Fibroblast of skin of abdomen (primary cell): ENCODE data around the gene SCGB1C2.

Experiments used
- DNase-seq: peaks from one replicate; pipeline ENCODE4 v3.0.0-alpha.2; 2013

SCGB1C2 gene

DNA sequence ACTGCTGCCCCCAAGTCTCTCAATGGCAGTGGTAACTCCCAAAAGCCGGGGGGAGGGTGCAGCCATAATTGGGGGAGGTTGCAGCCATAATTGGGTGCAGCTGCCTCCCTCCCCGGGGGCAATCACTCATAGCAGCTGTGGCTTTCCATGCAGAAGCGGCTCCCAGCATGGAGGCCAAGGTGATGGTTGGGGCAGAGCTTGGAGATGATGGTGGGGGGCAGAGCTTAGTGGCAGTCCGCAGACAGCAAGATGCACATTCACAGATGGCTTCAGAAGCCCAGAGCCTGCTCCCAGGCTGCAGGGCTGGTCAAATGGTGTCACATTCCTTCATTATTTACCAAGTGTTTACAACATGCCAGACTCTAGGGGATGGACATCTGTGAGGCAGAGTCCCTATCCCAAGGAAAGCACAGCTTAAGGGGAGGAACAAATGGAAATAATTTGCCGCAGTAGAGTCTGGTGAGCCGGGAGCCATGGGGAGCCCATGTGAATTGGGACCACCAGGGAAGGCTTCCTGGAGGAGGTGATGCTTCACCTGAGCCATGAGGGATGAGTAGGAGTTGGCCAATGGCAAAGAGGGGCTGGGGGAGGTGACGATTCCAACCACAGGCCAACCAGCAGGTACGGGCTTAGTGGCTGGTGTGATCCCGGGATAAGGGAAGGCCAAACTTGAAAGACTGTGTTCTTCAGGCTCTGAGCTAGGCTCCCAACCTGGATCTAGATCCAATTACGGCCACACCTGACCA is 36.0 kb downstream of the SCGB1C2 start:
- DNase-seq: no peak

DNA sequence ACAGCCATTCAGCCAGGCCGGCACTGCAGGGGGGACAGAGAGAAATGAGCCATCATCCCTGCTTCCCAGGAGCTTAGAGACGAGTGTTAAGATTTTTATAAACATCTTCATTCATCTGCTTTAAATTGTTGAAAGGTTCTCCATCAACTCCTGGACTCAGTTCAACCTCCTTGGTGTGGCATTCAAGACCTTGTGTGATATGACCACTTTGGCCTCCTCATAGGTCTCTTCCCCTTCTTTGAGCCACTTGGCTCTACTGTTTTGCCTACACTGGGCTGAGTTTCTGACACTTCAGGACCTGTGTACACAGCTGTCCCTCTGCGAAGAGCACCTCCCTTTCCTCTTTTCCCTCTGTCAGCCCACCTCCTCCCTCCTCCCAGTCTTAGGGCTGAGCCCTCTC is 39.8 kb downstream of the SCGB1C2 start:
- no peak for DNase-seq

DNA sequence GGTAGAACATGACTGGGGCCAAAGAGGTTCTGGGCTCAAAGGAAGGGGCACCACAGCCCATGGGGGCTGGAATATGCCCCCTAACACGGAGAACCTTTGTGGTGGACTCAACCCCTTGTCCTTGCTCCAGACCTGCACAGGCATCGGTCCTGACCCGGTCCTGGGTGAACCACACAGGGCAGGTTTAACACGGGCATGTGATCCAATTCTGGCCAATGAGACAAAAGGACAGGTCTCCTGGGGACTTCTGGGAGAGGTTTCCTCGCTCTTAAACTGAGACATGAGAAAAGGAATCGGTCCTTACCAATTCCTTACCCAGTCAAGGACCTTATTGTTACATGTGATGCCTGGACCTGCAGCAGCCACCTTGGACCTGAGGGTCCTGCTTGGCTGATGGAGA is 40.4 kb downstream of the SCGB1C2 start:
- no peak for DNase-seq

DNA sequence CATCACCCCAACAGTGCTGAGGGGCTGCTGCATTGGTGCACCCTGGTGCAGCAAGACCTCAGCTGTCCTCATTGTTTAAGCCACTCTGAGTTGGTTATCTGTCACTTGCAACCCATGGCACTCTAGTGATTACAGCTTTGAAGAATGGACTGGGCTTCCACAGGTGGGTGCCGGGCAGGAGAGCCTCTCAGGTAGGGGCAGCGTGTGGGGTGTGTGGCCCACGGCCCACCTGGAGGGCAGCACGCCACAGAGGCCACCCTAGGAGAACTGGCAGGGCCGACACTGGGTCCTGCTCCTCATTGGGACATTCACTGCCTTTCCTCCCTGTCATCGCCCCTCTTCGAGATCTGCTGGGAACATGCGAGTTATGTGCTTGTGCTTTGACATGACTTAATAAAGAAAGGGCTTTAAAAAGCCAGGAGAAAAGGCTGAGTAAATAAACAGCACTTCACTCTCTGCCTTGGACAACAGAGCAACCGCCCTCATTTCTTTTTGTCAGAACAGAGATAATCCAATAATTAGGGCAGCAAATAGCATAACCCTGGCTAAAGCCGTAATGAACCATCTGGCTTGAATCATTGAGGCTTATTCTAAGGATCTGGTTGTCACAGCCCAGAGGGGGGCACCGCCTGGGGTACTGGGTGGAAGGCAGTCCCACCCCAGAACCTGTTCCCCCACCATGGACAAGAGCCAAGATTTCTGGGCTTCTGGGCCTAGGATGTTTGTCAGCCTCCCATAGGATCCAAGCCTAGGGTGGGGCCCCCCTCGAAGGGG is 41.1 kb downstream of the SCGB1C2 start:
- no peak for DNase-seq

DNA sequence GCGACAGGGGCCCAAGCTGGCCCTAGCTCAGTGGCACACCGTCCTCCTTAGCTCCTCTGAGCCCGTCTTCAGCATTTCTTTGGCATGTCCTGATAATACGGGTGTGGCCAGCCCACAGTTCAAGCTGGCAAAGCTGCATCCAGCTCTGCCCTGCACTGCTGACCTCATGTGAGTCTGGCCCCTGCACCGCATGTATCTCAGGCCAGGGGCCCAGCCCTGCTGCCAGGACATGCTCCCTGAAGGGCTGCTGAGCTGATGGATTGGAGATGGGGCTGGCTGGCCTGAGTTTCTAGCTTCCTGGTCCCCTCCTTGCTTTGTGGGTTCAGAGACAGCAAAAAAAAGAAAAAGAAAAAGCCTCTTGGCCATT is 41.7 kb downstream of the SCGB1C2 start:
- no peak for DNase-seq

DNA sequence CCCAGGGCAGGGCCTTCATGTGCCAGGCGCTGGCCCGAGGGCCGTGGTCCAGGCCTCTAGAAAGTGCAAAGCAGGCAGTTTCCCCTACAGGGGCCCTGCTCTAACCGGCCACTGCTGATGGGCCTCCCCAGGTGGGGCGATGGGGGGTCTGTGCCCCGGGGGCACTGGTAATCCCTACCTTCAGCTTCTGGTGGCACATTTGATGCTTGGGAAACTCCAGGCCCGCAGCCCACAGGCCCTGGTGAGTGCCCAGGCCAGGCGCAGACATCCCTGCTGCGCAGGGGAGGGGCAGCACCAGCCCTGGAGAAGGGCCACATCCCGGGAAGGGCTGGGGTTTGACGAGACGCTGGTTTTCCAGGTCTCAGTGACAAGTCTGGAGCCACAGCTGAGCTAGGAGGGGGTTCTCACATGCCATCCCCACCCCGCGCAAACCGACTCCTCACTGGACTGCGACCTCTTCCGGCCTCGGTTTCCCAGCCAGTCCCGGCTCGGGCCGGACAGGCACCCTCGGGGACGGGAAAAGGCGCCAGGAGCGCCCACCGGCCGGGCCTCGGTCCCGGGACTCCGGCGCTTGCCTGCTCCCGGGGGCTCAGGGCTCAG is 42.5 kb downstream of the SCGB1C2 start:
- DNase-seq: no peak

DNA sequence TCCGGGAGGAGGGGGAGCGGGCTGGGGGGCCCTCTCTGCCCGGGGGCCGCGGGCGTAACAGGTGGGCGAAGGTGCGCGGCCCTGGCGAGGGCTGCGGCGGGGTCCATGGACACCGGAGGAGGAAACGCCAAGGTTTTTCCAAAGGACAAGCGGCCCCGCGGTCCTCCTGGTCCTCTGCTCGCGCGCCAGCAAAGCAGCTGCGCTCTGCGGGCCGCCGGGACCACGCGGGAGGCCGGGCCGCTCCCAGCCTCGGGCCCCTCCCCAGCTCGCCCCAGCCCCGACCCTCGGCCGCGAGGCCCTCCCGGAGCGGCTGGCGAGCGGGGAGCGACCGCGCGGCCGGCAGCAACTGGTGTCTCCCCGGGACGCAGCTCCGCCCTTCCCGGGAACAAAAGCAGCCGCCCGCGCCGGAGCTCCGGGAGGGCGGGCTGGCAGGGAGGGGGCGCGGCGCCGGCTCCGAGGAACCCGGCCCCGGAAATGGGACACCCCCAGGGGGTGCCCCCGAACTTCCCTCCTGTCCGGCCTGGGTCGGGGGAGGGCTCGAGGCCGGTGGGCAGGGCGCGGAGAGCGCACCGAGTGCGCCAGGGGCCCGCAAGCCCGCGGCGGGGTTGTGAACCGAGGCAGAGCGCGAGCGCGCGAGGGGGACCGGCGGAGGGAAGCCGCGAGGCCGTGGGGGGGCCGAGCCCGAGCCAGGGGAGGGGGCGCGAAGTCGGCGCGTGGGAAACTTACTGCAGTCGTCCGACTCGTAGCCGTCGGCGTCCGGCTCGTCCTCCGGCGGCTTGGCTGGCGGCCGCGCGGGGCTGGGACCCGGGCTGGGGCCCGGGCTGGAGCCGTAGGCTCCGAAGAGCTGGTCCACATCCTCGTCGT is 43.2 kb downstream of the SCGB1C2 start:
- no peak for DNase-seq

DNA sequence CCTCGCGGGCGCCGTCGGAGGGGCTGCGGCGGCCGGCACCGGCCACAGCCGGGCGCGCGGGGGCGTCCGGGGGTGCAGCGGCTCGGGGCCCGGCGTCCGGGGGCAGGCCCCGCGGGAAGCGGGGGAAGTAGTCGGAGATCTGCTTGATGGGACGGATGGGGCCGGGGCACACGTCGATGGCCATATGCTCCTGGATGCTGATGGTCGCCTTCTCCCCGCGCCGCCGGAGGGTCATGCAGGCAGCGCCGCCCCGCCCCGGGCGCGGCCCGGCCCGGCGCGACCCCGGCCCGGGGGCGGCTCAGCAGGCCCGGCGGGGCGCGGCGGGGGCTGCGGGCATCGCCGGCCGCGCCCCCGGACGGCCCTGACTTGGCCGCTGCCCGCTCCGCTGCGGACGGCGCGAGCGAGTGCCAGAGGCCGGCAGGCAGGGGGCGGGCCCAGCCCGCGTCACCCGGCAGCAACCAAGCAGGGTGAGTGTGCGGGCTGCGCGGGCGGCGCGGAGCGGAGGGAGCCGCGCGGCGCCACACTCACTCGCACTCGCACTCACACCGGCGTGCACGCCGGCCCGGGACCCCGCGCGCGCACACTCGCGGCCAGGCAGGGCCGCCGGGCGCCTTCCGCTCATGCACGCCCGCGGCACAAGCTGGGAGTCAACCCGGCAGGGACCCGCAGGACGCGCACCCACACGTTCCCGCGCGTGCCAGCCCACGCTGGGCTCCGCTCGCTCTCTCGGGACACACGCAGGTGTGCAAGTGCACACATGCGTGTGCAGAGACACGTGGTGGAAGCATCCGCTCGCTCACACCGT is 44.1 kb downstream of the SCGB1C2 start, which contains the start of gene DOC2B:
Gene DOC2B, minus strand, starts transcription at position 406 of the 805 bp plus-strand sequence. Its CDS starts 171 bp downstream, at position 235.
- DNase-seq: peak; percentile 13

DNA sequence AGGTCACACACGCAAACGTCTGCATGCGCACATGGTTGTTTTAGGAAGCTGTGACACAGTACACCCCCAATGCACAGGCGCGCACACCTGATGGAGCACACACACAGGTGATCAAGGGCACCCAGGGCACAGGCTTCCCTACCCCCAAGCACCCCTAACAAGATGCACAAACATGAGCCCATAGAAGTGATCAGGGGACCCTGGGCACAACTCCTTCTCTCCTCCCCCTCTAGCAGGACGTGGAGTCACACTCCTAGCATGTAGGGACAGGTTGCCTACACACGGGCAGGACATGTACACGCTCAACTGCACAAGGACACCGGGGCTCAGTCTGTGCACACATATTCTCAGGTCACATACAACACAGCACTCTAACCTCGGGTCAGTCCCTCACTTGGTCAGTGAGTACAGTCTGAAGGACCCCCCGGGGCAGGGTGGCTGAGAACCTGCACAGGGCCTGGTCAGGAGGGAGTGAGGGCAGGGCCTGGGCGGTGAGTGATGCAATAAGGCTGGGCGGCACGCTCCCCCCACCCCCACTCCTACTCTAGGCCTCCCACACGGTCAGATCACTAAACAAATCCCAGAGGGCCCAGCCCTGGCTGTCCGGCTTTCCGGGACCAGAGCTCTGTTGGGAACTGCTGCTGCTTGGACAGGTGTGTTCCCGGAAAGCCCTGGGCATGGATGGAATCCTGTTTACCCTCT is 44.8 kb downstream of the SCGB1C2 start:
- no peak for DNase-seq

DNA sequence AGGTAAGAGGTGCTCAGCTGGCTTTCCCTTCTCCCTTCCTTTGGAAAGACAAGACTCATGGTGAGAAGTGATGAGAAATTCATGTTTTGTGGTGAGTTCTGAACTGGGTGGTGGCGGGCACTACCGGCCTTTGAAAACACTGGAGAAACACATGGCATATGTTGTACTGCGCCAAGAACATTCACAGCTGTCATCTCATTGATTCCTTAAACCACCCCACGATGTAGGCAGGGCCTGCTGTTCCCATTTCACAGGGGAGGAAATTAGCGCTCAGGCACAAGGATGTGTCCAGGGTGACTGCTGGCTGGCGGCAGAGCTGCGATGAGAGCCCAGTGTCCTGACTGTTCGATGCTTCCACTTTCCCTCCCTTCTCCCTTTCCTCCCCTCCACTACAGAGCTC is 45.7 kb downstream of the SCGB1C2 start:
- DNase-seq: no peak

DNA sequence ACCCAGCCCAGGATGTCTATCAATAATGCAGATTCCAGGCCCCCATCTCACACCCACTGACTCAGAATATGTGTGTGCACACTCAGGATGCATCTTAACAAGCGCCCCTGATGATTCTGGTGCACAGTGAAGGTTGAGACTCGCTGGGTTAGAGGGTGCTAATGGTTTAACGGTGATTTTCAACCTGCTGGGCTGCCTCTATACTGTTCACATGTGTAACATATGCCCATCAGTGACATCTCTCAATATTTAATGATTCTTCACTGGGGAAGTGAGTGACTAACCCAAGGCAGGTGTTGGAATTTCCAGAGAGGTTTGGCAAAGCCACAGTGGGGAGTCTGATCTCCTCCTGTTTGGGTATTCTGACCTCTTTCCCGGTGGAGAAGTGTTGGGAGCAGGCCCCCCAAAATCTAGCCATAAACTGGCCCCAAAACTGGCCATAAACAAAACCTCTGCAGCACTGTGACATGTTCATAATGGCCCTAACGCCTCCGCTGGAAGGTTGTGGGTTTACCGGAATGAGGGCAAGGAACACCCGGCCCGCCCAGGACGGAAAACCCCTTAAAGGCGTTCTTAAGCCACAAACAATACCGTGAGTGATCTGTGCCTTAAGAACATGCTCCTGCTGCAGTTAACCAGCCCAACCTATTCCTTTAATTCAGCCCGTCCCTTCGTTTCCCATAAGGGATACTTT is 48.2 kb downstream of the SCGB1C2 start:
- DNase-seq: no peak

DNA sequence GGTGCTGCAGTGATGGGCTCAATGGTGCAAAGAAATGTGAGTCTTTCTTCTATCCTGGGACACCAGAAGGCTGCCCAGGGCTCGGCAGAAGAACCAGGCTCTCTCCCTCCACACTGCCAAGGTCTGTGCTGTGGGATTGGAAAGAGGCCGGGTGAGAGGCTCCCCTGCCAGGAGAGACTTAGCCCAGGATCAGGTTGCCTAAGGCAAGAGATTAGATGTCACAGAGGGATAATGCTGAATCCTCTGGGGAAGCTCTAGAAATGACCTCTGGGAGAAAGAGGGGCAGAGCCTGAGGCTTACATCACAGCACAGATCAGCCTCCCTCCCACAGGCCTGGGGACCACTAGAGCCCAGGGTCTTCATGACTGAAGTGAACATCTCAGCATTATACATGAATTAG is 49.8 kb downstream of the SCGB1C2 start:
- DNase-seq: no peak
